NCI-H2171 (cell line): ENCODE measurements around the gene SLC9A5.

Experiments
- DNase-seq: peaks from one replicate; lab custom pipeline; 2025; lab: John Stamatoyannopoulos, UW

Gene SLC9A5

GRCh38 chr16:67258161-67258835 lies 9.5 kb downstream of the SLC9A5 start:
- DNase-seq, result no peak

DNA sequence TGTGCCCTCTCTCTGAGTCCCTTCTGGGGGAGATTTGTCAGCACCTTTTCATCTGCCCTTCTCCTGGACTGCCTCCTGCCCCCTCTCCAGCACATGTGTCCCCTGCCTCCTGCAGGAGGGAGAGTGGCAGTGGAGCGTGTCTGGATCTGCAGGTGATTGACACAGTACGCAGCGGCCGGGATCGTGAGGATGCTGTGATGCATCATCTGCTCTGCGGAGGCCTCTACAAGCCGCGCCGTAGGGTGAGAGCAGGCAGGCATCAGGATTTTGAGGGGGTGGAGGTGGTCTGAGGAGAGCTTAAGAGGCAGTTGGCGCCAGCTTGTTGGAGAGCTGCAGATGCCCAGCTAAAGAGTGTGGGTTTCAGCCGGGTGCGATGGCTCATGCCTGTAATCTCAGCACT lies 10.9 kb downstream of the SLC9A5 start:
- no peak for DNase-seq

GRCh38 chr16:67260426-67261063 lies 11.8 kb downstream of the SLC9A5 start:
- peak; percentile 42 for DNase-seq

GRCh38 chr16:67263201-67263600 lies 14.4 kb downstream of the SLC9A5 start:
- DNase-seq, result no peak

DNA sequence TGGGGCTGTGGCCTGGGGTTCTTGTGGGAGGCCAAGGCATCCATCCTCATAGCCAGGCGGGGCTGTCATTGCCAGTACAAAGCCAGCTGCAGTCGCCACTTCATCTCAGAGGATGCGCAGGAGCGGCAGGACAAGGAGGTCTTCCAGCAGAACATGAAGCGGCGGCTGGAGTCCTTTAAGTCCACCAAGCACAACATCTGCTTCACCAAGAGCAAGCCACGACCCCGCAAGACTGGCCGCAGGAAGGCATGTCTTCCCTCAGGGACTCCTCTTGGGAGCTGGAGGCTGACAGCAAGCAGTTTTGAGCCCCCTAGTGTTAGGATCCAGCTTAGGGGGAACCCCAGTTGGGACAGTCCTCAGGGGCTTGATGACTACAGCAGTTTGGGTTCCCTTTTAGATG lies 15.5 kb downstream of the SLC9A5 start:
- no peak for DNase-seq

DNA sequence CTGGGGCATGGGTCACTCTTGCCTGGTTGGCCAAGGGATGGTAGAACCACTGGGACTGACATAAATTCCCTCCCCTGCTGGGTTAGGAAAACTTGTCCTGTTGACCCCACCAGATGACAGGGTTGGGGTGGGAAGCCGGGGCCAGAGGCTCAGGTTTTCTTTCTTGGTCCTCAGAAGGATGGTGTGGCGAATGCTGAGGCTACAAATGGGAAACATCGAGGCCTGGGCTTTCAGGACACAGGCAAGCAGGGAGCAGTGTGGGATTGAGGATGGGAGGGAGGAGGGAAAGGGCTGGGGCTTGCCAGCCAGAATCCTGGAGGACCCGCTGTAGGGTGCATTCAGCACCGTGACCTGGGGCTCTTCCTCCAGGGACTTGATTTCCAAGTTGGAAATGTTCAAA lies 16.1 kb downstream of the SLC9A5 start:
- DNase-seq, result no peak

DNA sequence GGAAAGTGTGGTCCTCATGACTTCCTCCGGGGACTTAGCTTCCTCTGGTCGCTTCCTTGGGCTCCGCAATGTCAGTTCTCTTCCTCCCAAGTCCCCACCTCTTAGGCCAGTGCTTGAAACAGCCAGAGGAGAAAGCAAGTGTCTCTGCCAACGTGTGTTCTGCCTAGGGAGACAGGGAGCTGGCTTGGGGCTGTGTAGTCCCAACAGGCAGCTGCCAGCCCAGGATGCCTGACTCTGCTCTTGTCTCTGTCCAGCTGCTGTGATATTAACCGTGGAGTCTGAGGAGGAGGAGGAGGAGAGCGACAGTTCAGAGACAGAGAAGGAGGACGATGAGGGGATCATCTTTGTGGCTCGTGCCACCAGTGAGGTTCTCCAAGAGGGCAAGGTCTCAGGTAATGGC lies 17.1 kb downstream of the SLC9A5 start:
- DNase-seq, result no peak

GRCh38 chr16:67268136-67268579 lies 19.4 kb downstream of the SLC9A5 start:
- DNase-seq, result no peak

DNA sequence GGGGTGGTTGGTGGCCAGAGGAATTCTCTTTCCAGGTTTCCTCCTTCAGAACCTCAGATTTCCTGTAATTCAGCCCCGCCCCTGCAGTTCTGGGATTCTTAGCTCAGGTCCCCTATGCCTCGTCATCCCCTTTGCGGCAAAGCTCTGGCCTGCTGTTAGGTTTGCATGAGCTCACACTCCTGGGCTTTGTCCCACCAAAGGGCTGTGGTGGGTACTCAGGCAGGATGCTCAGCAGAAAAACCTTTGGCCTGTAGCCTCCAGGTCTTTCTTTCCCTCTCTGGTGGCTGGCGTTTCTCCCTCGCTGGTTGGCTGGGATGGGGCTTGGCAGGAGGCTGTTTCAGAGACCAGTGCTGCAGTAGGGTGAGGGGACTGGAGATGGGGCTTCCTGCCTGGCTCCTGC lies 21.0 kb downstream of the SLC9A5 start:
- DNase-seq, result no peak

DNA sequence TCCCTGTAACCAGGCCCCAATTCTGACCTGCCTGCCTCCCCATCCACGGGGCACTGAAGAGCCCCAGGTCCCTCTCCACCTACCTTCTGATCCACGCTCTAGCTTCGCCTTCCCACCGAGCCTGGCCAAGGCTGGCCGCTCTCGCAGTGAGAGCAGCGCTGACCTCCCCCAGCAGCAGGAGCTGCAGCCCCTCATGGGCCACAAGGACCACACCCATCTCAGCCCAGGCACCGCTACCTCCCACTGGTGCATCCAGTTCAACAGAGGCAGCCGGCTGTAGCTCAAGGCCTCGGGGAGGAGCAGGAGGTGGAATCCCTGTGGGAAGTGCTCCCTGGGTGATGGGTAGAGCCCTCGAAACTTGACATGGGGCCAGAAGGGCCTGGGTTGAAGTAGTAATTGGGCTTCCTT lies 22.2 kb downstream of the SLC9A5 start:
- no peak for DNase-seq

- no peak for DNase-seq
Measured at GRCh38 chr16:67271446-67271845, 22.7 kb downstream of the SLC9A5 start.

DNA sequence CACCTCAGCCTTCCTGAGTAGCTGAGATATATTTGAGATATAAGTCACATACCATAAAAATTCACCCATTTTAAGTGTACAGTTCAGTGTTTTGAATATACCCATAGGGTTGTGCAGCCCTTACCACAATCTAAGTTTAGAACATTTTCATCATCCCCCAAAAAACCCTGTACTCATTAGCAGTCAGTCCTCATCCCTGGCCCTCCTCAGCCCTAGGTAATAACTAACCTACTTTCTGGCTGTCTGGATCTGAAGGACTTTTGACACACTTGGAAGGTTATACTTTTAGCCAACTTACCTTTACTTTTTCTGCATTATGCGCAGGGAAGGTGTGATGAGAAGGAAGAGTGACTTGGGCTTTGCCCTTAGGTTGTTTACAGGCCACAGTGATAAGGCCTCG lies 26.5 kb downstream of the SLC9A5 start:
- DNase-seq, result no peak

DNA sequence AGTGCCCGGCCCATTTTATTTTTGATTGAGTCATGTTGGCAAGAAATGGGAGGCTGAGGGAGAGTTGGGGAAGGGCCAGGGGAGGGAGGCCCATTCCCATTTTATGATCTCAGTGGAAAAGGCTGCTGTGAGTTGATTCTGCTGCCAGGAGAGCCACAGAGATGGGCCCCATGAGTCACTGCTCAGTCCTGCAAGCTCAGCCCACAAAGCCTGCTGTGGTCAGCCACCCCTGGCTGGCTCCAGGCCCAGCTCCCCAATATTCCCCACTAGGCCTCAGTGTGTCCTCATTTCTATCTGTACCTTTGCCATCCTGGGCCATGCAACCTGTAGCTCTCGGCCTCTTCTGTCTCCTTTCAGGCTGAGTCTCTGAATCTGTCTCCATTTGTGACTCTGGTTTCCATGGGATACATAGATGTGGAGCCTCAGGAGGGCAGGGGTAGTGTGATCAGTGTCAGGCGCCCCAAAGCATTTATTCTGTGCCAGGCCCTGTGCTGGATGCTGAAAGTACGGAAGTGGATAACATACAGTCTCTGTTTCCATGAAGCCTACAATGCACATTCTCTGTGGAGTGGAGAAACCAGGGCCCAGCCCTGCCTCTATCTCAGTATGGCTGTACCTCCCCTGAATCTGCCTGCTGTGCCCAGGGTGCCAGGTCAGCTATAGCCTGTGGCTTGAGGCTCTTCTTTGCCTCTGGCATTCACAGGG lies 28.7 kb downstream of the SLC9A5 start:
- DNase-seq, result no peak

DNA sequence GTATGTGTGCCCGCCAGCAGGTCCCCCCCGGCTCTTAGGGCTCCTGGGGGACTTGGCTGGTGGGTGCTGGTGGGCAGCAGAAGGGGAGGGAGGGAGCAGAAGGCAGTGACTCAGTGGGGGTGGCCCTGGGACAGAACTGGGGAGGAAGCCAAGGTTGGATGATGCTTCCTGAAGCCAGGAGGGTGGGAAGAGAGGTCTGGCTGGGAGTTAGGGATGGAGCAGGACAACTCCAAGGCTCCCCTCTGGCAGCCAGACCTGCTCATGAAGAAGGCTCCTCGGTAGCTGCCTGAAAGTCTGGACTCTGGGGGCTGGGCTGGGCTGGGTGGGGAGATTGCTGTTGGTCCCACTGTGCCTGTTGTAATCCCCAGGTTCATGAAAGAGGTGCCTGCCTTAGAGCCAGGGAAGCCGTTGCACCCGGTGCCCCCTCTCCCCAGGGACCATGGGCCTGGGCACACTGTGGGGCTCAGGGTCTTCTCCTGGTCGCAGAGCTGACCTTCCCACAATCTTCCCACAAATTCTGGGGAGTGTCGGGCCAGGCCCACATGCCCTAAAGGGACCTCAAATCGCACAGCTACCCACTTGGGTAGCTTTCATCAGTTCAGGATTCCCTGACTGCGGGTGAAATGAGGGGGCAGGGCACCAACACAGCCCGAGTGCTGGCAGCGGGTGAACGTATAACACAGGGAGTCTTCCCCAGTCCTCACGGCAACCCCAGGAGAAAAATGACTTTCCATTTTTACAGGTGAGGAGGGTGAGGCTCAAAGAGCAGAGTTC lies 29.4 kb downstream of the SLC9A5 start:
- no peak for DNase-seq

GRCh38 chr16:67278773-67279295 lies 30.1 kb downstream of the SLC9A5 start:
- peak; percentile 60 for DNase-seq

- DNase-seq, result peak; percentile 64
Measured at GRCh38 chr16:67279296-67280089, 30.7 kb downstream of the SLC9A5 start, which contains the start of gene PLEKHG4. Gene PLEKHG4, plus strand, starts transcription at chr16:67279532. Its CDS starts 513 bp downstream, at chr16:67280045.

DNA sequence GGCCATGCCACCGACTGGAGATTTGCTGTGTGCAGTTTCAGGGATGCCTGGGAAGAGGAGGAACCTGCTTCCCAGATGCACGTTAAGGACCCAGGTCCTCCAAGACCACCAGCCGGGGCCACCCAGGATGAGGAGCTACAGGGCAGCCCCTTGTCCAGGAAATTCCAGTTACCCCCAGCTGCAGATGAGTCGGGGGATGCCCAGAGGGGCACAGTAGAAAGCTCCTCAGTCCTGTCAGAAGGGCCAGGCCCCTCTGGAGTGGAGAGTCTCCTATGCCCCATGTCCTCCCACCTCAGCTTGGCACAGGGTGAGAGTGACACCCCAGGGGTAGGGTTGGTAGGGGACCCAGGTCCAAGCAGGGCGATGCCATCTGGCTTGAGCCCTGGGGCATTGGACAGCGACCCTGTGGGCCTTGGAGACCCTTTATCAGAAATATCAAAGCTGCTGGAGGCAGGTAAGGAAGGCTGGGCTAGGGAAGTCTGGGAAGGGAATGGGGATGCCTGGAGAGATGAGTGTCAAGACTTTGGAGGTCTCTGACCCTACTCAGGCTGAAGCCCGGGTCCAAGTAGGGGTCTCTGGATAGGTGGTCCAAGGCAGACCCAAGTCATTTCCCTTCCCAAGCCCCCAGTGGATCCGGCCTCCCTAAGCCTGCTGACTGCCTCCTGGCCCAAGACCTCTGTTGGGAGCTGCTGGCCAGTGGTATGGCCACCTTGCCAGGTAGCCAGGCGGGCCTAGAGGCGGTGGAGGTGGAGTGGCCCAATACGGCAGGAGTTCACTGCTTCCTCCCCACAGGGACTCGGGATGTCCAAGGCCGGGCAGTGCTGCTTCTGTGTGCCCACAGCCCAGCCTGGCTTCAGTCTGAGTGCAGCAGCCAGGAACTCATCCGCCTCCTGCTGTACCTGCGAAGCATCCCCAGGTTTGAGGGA lies 31.6 kb downstream of the SLC9A5 start:
- DNase-seq, result no peak

- DNase-seq, result no peak
Measured at GRCh38 chr16:67281536-67282446, 33.0 kb downstream of the SLC9A5 start.

- DNase-seq, result no peak
Measured at GRCh38 chr16:67282447-67282805, 33.6 kb downstream of the SLC9A5 start.
